Fibroblast of lung (primary cell): ENCODE results near the gene GLP2R. TPM values are rescaled to one million over a fixed set of nuclear protein-coding genes. Genes with fewer than 3 reads are reported as not detected.

Experiments used
- DNase-seq, 2 donors: peaks; one replicate each; pipeline versions ENCODE4 v3.0.0 to v3.0.0-alpha.2; 2010; ENCODE audit warnings: low read depth in 2 of 2
- H2AFZ ChIP-seq: 2 replicates; pipeline ENCODE4 v1.5.1; 2012; ENCODE audit warnings: low read length, control low read depth, inconsistent platforms
- H3K27ac ChIP-seq: 2 replicates; pipeline ENCODE4 v1.5.1; 2011; ENCODE audit warnings: low read length, control low read depth; ENCODE audit not compliant: insufficient read depth
- H3K27me3 ChIP-seq: 2 replicates; pipeline ENCODE4 v1.5.1; 2011; ENCODE audit warnings: mild to moderate bottlenecking, low read length; ENCODE audit not compliant: control insufficient read depth, insufficient read depth
- H3K36me3 ChIP-seq: 2 replicates; pipeline ENCODE4 v1.5.1; 2011; ENCODE audit warnings: low read length; ENCODE audit not compliant: control insufficient read depth, insufficient read depth
- H3K4me1 ChIP-seq: 2 replicates; pipeline ENCODE4 v1.5.1; 2011; ENCODE audit warnings: low read length; ENCODE audit not compliant: control insufficient read depth, insufficient read depth; ENCODE audit errors: extremely low read depth
- H3K4me2 ChIP-seq: 2 replicates; pipeline ENCODE4 v1.5.1; 2011; ENCODE audit warnings: low read length, control low read depth; ENCODE audit not compliant: insufficient read depth; ENCODE audit errors: extremely low read depth
- H3K4me3 ChIP-seq, 4 experiments: fragments of 200-600 bp in 1 of 4; sonication (generic) in 1 of 4; replicated peaks in 1 of 4; 2 replicates each; pipeline ENCODE4 v1.5.1; 2011 to 2016; ENCODE audit warnings: low read length in 4 of 4, low read depth in 3 of 4, mild to moderate bottlenecking in 3 of 4, control low read depth in 2 of 4, inconsistent platforms in 1 of 4, mixed read lengths in 1 of 4; ENCODE audit not compliant: insufficient read depth in 1 of 4; ENCODE audit errors: control extremely low read depth in 1 of 4
- H3K79me2 ChIP-seq: 2 replicates; pipeline ENCODE4 v1.5.1; 2012; ENCODE audit warnings: mild to moderate bottlenecking, low read length, inconsistent platforms; ENCODE audit not compliant: control insufficient read depth, insufficient read depth
- H3K9ac ChIP-seq: 2 replicates; pipeline ENCODE4 v1.5.1; 2011; ENCODE audit warnings: mild to moderate bottlenecking, low read length, control low read depth; ENCODE audit not compliant: insufficient read depth
- H3K9me3 ChIP-seq: 2 replicates; pipeline ENCODE4 v1.5.1; 2012; ENCODE audit warnings: low read depth, low read length; ENCODE audit not compliant: control insufficient read depth, insufficient read depth
- H4K20me1 ChIP-seq: 2 replicates; pipeline ENCODE4 v1.5.1; 2011; ENCODE audit warnings: low read length; ENCODE audit not compliant: control insufficient read depth, insufficient read depth; ENCODE audit errors: extremely low read depth
- EZH2 ChIP-seq: IDR thresholded peaks from 2 replicates; pipeline ENCODE4 v1.5.1; 2012; ENCODE audit warnings: low read length, control low read depth, mild to moderate bottlenecking; ENCODE audit errors: missing control alignments
- polyA plus RNA-seq, 2 donors: library from polyadenylated mRNA; depleted of rRNA in 1 of 2; stranded (reverse) in 1 of 2; unstranded in 1 of 2; fragments of >200 nt; gene quantifications; 2 replicates each; pipeline ENCODE4 v1.2.1, GENCODE V29; 2011 to 2012; ENCODE audit warnings: missing spikeins in 1 of 2
- total RNA-seq: library from RNA; depleted of rRNA; stranded (reverse); fragments of >200 nt; gene quantifications from 2 replicates; pipeline ENCODE4 v1.2.1, GENCODE V29; 2014
- TF ChIP-seq, protein P1 (sequence below), 2 donors: IDR thresholded peaks in 1 of 2; conservative IDR thresholded peaks in 1 of 2; 1 replicate in 1 of 2; 2 replicates in 1 of 2; pipeline ENCODE4 v1.5.1; 2011 to 2012; ENCODE audit warnings: low read length in 2 of 2, control low read depth in 1 of 2, inconsistent platforms in 1 of 2, low read depth in 1 of 2, mild to moderate bottlenecking in 1 of 2

The GLP2R gene
- total and polyA plus RNA-seq, 2 donors (not counting 1 experiment from before 2014, with no cell fraction given): not detected

DNA sequence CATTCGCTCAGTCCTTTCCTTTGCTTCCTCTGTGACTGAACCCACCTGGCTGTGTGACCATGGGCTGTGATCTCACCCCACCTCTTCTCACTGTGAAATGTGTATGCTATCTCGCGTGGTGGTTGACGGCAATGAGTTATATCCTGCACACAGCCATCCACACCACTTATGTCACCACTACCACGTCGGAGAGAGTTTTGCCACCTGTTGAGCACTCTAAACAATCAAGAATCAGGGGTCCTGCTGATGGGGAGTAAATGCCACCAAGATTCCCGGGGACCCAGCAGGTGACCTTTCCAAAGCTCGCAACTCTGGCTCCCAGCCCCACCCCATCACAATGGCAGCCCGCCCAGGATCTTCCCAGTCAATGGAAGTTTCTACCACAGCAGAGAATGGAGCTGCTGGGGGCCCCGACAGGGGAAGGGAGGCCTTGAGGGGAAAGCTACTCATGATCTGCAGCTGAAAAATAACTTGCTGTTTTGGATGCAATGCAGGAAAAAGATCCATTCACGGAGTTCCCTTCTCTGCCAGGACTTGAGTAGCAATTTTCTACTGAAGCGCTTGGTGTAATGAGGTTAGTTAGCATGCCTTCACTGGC lies 105.5 kb downstream of the GLP2R start:
- Histone ChIP-seq H3K36me3 (no peaks in the 10 kb centered on the region), H3K9ac (no peak overlapping the region), H3K27ac (no peak overlapping the region), H4K20me1 (no peaks in the 10 kb centered on the region), H3K79me2 (no peaks in the 10 kb centered on the region), H3K4me1 (no peaks in the 10 kb centered on the region), H3K9me3 (no peaks in the 10 kb centered on the region), H3K4me3 (no peak overlapping the region), H3K27me3 (no peaks in the 10 kb centered on the region), H3K4me2 (no peak overlapping the region), H2AFZ (no peak overlapping the region)
- no peak for DNase-seq
- no peak for TF ChIP-seq EZH2
- TF ChIP-seq, protein P1, sequence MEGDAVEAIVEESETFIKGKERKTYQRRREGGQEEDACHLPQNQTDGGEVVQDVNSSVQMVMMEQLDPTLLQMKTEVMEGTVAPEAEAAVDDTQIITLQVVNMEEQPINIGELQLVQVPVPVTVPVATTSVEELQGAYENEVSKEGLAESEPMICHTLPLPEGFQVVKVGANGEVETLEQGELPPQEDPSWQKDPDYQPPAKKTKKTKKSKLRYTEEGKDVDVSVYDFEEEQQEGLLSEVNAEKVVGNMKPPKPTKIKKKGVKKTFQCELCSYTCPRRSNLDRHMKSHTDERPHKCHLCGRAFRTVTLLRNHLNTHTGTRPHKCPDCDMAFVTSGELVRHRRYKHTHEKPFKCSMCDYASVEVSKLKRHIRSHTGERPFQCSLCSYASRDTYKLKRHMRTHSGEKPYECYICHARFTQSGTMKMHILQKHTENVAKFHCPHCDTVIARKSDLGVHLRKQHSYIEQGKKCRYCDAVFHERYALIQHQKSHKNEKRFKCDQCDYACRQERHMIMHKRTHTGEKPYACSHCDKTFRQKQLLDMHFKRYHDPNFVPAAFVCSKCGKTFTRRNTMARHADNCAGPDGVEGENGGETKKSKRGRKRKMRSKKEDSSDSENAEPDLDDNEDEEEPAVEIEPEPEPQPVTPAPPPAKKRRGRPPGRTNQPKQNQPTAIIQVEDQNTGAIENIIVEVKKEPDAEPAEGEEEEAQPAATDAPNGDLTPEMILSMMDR (conservative IDR thresholded peaks at IDR 0.05 in 1 of 2, IDR thresholded peaks at IDR 0.05 in 1 of 2; ENCODE audit: low read depth in 1 of 2, low read length in 2 of 2): no peak

DNA sequence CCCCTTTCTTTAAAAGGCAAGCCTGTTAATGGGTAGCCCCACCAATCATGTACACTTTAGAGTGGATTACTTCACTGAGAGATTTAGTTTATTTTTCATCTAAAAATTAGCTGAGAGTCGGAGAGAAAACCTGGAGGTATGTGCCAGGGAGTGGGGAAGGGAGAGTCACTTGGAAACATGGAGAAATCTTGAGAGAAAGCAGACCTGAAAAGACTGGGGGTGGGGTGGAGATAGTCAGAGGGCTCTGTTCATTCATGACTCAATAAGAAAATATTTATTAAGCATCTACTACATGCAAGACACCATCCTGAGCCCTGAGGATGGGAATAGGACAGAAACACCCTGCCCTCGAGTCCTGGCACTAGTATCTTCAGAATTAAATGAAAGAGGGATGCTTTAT lies 106.8 kb downstream of the GLP2R start:
- Histone ChIP-seq H3K79me2 (no peaks in the 10 kb centered on the region), H3K36me3 (no peaks in the 10 kb centered on the region), H3K9ac (no peak overlapping the region), H3K4me1 (no peaks in the 10 kb centered on the region), H3K4me2 (no peak overlapping the region), H3K27me3 (no peaks in the 10 kb centered on the region), H3K4me3 (no peak overlapping the region), H3K9me3 (no peaks in the 10 kb centered on the region), H2AFZ (no peak overlapping the region), H4K20me1 (no peaks in the 10 kb centered on the region), H3K27ac (no peak overlapping the region)
- DNase-seq: peak in 1 of 2 donors; percentile 7
- TF ChIP-seq EZH2: no peak

DNA sequence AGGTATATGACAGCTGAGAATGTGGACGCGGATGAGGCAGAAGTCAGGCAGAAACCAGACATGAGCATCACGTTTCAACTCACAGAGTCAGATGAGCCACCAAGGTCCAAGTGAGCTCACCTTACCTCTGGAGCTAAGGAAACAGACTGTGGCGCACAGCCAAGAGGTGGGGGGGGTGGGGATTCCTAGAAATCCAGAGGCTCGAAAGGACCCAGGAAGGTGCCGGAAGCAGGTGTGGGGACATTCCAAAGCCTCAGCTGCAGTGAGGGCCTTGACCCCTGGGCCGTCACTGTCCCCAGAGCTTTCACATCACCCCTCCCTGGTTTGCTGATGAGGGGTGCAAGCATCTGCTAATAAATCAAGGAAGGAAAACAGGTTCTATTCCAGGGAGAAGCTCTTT lies 108.6 kb downstream of the GLP2R start:
- no peak overlapping the region for H3K4me2 ChIP-seq
- no peak overlapping the region for H3K9ac ChIP-seq
- no peaks in the 10 kb centered on the region for H3K4me1 ChIP-seq
- no peak overlapping the region for H3K27ac ChIP-seq
- H3K36me3 ChIP-seq: no peaks in the 10 kb centered on the region
- H2AFZ ChIP-seq: no peak overlapping the region
- no peaks in the 10 kb centered on the region for H4K20me1 ChIP-seq
- no peaks in the 10 kb centered on the region for H3K9me3 ChIP-seq
- no peak for DNase-seq
- H3K4me3 ChIP-seq: no peak overlapping the region
- H3K27me3 ChIP-seq: no peaks in the 10 kb centered on the region
- TF ChIP-seq, protein P1 (conservative IDR thresholded peaks at IDR 0.05 in 1 of 2, IDR thresholded peaks at IDR 0.05 in 1 of 2; ENCODE audit: low read depth in 1 of 2, low read length in 2 of 2): no peak
- TF ChIP-seq EZH2: no peak
- no peaks in the 10 kb centered on the region for H3K79me2 ChIP-seq
